ENCODE data around the gene AP1G2. TPM values are rescaled to one million over a fixed set of nuclear protein-coding genes. Genes with fewer than 3 reads are reported as not detected.

The AP1G2 gene
- polyA plus RNA-seq, 1 of the 3 experiments (the other 2 are of a cell fraction) = 88.3 TPM

- H3K4me1 ChIP-seq (ENCODE audit: control insufficient read depth in 1 of 2, insufficient read depth in 2 of 2, low read depth in 1 of 2, low read length in 1 of 2) = peaks cover 0 to 38% of the 10 kb centered on the region in 2 experiments; a peak in 1 of 4 replicates
- no peak overlapping the region for H3K4me2 ChIP-seq
- H3K9me2 ChIP-seq = no peaks in the 10 kb centered on the region
- no peaks in the 10 kb centered on the region for H3F3A ChIP-seq (replicated peaks; ENCODE audit: insufficient read depth)
- no peaks in the 10 kb centered on the region for H3K9me3 ChIP-seq
- ChIA-PET CTCF (interaction anchor here (0.6 to 4.2 kb wide), 10 partner anchors 12 to 46 kb away, joined by 3 to 40 read pairs (median 4); no protein-coding TSS in a partner anchor), POLR2A (interaction anchor here (1.2 to 1.5 kb wide), 3 partner anchors 9 to 44 kb away, joined by 3 to 4 read pairs (median 4); no protein-coding TSS in a partner anchor)
- no peaks in the 10 kb centered on the region for H3K79me2 ChIP-seq (ENCODE audit: insufficient read depth)
- DNase-seq = peak; percentile 74
- H3K4me3 ChIP-seq (ENCODE audit: low read depth in 2 of 2, low read length in 1 of 2) = no peak overlapping the region; a peak in 1 of 4 replicates
- no peak for TF ChIP-seq SMC3 (IDR thresholded peaks at IDR 0.05; ENCODE audit: low read depth, low read length)
- peak; percentile 93 for TF ChIP-seq CHD2 (IDR thresholded peaks at IDR 0.05; ENCODE audit: low read length, partially characterized antibody)
- TF ChIP-seq IRF3 (IDR thresholded peaks at IDR 0.05; ENCODE audit: low read depth, low read length) = no peak
- TF ChIP-seq GABPA (IDR thresholded peaks at IDR 0.05; ENCODE audit: low read depth) = no peak
- TF ChIP-seq ZBTB33 (IDR thresholded peaks at IDR 0.05; ENCODE audit: borderline replicate concordance, low read depth) = no peak
- no peak for TF ChIP-seq RFX5 (IDR thresholded peaks at IDR 0.05; ENCODE audit: low read length)
- no peak overlapping the region for H2AFZ ChIP-seq (ENCODE audit: low read depth)
- no peaks in the 10 kb centered on the region for H3K27me3 ChIP-seq (ENCODE audit: insufficient read depth)
- peak overlapping the region in 1 of 2 experiments; percentile 63; a peak in 1 of 4 replicates for H3K27ac ChIP-seq (ENCODE audit: low read depth in 2 of 2, low read length in 1 of 2)
- H3K9ac ChIP-seq = no peak overlapping the region
- WGBS (ENCODE audit: low lambda C conversion rate) = 51% methylated on average over 25 of the region's 25 CpGs
- no peaks in the 10 kb centered on the region for H3K36me3 ChIP-seq (replicated peaks in 1 of 2; ENCODE audit: control insufficient read depth in 1 of 2, insufficient read depth in 2 of 2, low read length in 1 of 2)
- H4K20me1 ChIP-seq (ENCODE audit: insufficient read depth) = no peaks in the 10 kb centered on the region
Measured at GRCh38 chr14:23513005-23513817, 54.4 kb downstream of the AP1G2 start.

- no peaks in the 10 kb centered on the region for H3K36me3 ChIP-seq (replicated peaks in 1 of 2; ENCODE audit: control insufficient read depth in 1 of 2, insufficient read depth in 2 of 2, low read length in 1 of 2)
- peak overlapping the region in 1 of 2 experiments; percentile 34; a peak in 2 of 4 replicates for H3K4me3 ChIP-seq (ENCODE audit: low read depth in 2 of 2, low read length in 1 of 2)
- CTCF ChIA-PET = interaction anchor here (0.6 to 4.2 kb wide), 9 partner anchors 16 to 55 kb away, joined by 3 to 40 read pairs (median 5); partner anchors contain the start of gene AP1G2
- H3K27ac ChIP-seq (ENCODE audit: low read depth in 2 of 2, low read length in 1 of 2) = peak overlapping the region in 1 of 2 experiments; percentile 63; a peak in 1 of 4 replicates
- 10% methylated on average over 13 of the region's 13 CpGs for WGBS (ENCODE audit: low lambda C conversion rate)
- H3K27me3 ChIP-seq (ENCODE audit: insufficient read depth) = no peaks in the 10 kb centered on the region
- H3K4me2 ChIP-seq = no peak overlapping the region
- TF ChIP-seq CHD2 (IDR thresholded peaks at IDR 0.05; ENCODE audit: low read length, partially characterized antibody) (peak; percentile 77), TEAD4 (IDR thresholded peaks at IDR 0.05; ENCODE audit: borderline replicate concordance, insufficient read depth) (no peak)
- peaks cover 0 to 38% of the 10 kb centered on the region in 2 experiments; a peak in 1 of 4 replicates for H3K4me1 ChIP-seq (ENCODE audit: control insufficient read depth in 1 of 2, insufficient read depth in 2 of 2, low read depth in 1 of 2, low read length in 1 of 2)
- DNase-seq = peak; percentile 77
- no peaks in the 10 kb centered on the region for H4K20me1 ChIP-seq (ENCODE audit: insufficient read depth)
- no peaks in the 10 kb centered on the region for H3K9me2 ChIP-seq
- H3K9me3 ChIP-seq = no peaks in the 10 kb centered on the region
- POLR2A ChIA-PET = interaction anchor here (1.2 to 1.3 kb wide), 2 partner anchors 44 to 45 kb away, joined by 3 to 4 read pairs; no protein-coding TSS in a partner anchor
- H3F3A ChIP-seq (replicated peaks; ENCODE audit: insufficient read depth) = no peaks in the 10 kb centered on the region
- no peak overlapping the region for H2AFZ ChIP-seq (ENCODE audit: low read depth)
- H3K9ac ChIP-seq = no peak overlapping the region
- no peaks in the 10 kb centered on the region for H3K79me2 ChIP-seq (ENCODE audit: insufficient read depth)
Measured at GRCh38 chr14:23512156-23512555, 55.4 kb downstream of the AP1G2 start.

Other genes with a start within 250 kb of the AP1G2 start
- gene PABPN1, start 246.3 kb downstream of the AP1G2 start, polyA plus RNA-seq (2012; rRNA removed) = 266 and 444 TPM in 2 replicates
- 20.6 and 27.2 TPM in 2 replicates for gene SLC22A17, start 214.9 kb downstream of the AP1G2 start, polyA plus RNA-seq (2012; rRNA removed)
- gene EFS, start 202.6 kb downstream of the AP1G2 start, polyA plus RNA-seq (2012; rRNA removed) = 2.6 and 4.4 TPM in 2 replicates
- not detected in 2 replicates for gene IL25, start 195.0 kb downstream of the AP1G2 start, polyA plus RNA-seq (2012; rRNA removed)
- 0.13 TPM in 1 of 2 replicates, not detected in the other for gene CMTM5, start 190.7 kb downstream of the AP1G2 start, polyA plus RNA-seq (2012; rRNA removed)
- not detected in 2 replicates for gene MYH6, start 159.5 kb downstream of the AP1G2 start, polyA plus RNA-seq (2012; rRNA removed)
- gene MYH7, start 132.1 kb downstream of the AP1G2 start, polyA plus RNA-seq (2012; rRNA removed) = not detected in 2 replicates
- gene NGDN, start 98.1 kb downstream of the AP1G2 start, polyA plus RNA-seq (2012; rRNA removed) = 64.3 and 85.9 TPM in 2 replicates
- 0.28 and 0.77 TPM in 2 replicates for gene ZFHX2, start 16.0 kb downstream of the AP1G2 start, polyA plus RNA-seq (2012; rRNA removed)
- 15.5 and 16.3 TPM in 2 replicates for gene THTPA, start 11.5 kb downstream of the AP1G2 start, polyA plus RNA-seq (2012; rRNA removed)
- 8.7 and 8.8 TPM in 2 replicates for gene JPH4, start 11.0 kb upstream of the AP1G2 start, polyA plus RNA-seq (2012; rRNA removed)
- gene DHRS2, start 68.6 kb upstream of the AP1G2 start, polyA plus RNA-seq (2012; rRNA removed) = 1.1 and 1.2 TPM in 2 replicates